ENCODE measurements around the gene MKNK1.

MKNK1 gene

GRCh38 chr1:46556822-46557221 is 47.2 kb downstream of the MKNK1 start:
- Histone ChIP-seq H3K4me3 (no peak overlapping the region), H3K9me3 (ENCODE audit: low read depth, low read length) (no peaks in the 10 kb centered on the region), H3K9ac (ENCODE audit: insufficient read length) (no peak overlapping the region), H3K36me3 (ENCODE audit: insufficient read depth, low read length) (no peaks in the 10 kb centered on the region), H3K27ac (no peak overlapping the region)
- no peak for DNase-seq (ENCODE audit: low read depth, low spot score)
- no peak for TF ChIP-seq EZH2 (IDR thresholded peaks at IDR 0.05)
- TF ChIP-seq POLR2AphosphoS5 (IDR thresholded peaks at IDR 0.05; ENCODE audit: borderline replicate concordance, low read depth, low read length), result no peak
- TF ChIP-seq FOXP2 (optimal IDR thresholded peaks at IDR 0.05; ENCODE audit: control extremely low read depth, extremely low read length, insufficient read depth), result no peak

- no peaks in the 10 kb centered on the region for H3K36me3 ChIP-seq (ENCODE audit: insufficient read depth, low read length)
- no peak overlapping the region for H3K4me3 ChIP-seq
- no peak for DNase-seq (ENCODE audit: low read depth, low spot score)
- no peaks in the 10 kb centered on the region for H3K9me3 ChIP-seq (ENCODE audit: low read depth, low read length)
- no peak overlapping the region for H3K9ac ChIP-seq (ENCODE audit: insufficient read length)
- TF ChIP-seq FOXP2 (optimal IDR thresholded peaks at IDR 0.05; ENCODE audit: control extremely low read depth, extremely low read length, insufficient read depth), result no peak
- no peak for TF ChIP-seq POLR2AphosphoS5 (IDR thresholded peaks at IDR 0.05; ENCODE audit: borderline replicate concordance, low read depth, low read length)
- no peak for TF ChIP-seq EZH2 (IDR thresholded peaks at IDR 0.05)
- H3K27ac ChIP-seq, result no peak overlapping the region
These were observed 48.0 kb downstream of the MKNK1 start for GRCh38 chr1:46555826-46556619.

- H3K9ac ChIP-seq (ENCODE audit: insufficient read length), result no peak overlapping the region
- H3K9me3 ChIP-seq (ENCODE audit: low read depth, low read length), result no peaks in the 10 kb centered on the region
- TF ChIP-seq POLR2AphosphoS5 (IDR thresholded peaks at IDR 0.05; ENCODE audit: borderline replicate concordance, low read depth, low read length), result no peak
- TF ChIP-seq FOXP2 (optimal IDR thresholded peaks at IDR 0.05; ENCODE audit: control extremely low read depth, extremely low read length, insufficient read depth), result no peak
- TF ChIP-seq EZH2 (IDR thresholded peaks at IDR 0.05), result no peak
- no peak for DNase-seq (ENCODE audit: low read depth, low spot score)
- no peaks in the 10 kb centered on the region for H3K36me3 ChIP-seq (ENCODE audit: insufficient read depth, low read length)
- H3K4me3 ChIP-seq, result no peak overlapping the region
- no peak overlapping the region for H3K27ac ChIP-seq
These were observed 49.3 kb downstream of the MKNK1 start for GRCh38 chr1:46554597-46555381.

- no peak for TF ChIP-seq EZH2 (IDR thresholded peaks at IDR 0.05)
- no peak for TF ChIP-seq POLR2AphosphoS5 (IDR thresholded peaks at IDR 0.05; ENCODE audit: borderline replicate concordance, low read depth, low read length)
- Histone ChIP-seq H3K27ac (no peak overlapping the region), H3K36me3 (ENCODE audit: insufficient read depth, low read length) (no peaks in the 10 kb centered on the region), H3K9me3 (ENCODE audit: low read depth, low read length) (no peaks in the 10 kb centered on the region), H3K4me3 (no peak overlapping the region), H3K9ac (ENCODE audit: insufficient read length) (no peak overlapping the region)
- DNase-seq (ENCODE audit: low read depth, low spot score), result no peak
These were observed 49.9 kb downstream of the MKNK1 start for GRCh38 chr1:46554236-46554596.

GRCh38 chr1:46553506-46553905 is 50.6 kb downstream of the MKNK1 start:
- H3K9ac ChIP-seq (ENCODE audit: insufficient read length), result no peak overlapping the region
- DNase-seq (ENCODE audit: low read depth, low spot score), result no peak
- no peak overlapping the region for H3K4me3 ChIP-seq
- H3K27ac ChIP-seq, result no peak overlapping the region
- H3K9me3 ChIP-seq (ENCODE audit: low read depth, low read length), result no peaks in the 10 kb centered on the region
- no peaks in the 10 kb centered on the region for H3K36me3 ChIP-seq (ENCODE audit: insufficient read depth, low read length)
- TF ChIP-seq EZH2 (IDR thresholded peaks at IDR 0.05), result no peak
- TF ChIP-seq POLR2AphosphoS5 (IDR thresholded peaks at IDR 0.05; ENCODE audit: borderline replicate concordance, low read depth, low read length), result no peak
- no peak for TF ChIP-seq FOXP2 (optimal IDR thresholded peaks at IDR 0.05; ENCODE audit: control extremely low read depth, extremely low read length, insufficient read depth)

- TF ChIP-seq FOXP2 (optimal IDR thresholded peaks at IDR 0.05; ENCODE audit: control extremely low read depth, extremely low read length, insufficient read depth), result no peak
- no peak for TF ChIP-seq POLR2AphosphoS5 (IDR thresholded peaks at IDR 0.05; ENCODE audit: borderline replicate concordance, low read depth, low read length)
- TF ChIP-seq EZH2 (IDR thresholded peaks at IDR 0.05), result no peak
- Histone ChIP-seq H3K9me3 (ENCODE audit: low read depth, low read length) (no peaks in the 10 kb centered on the region), H3K36me3 (ENCODE audit: insufficient read depth, low read length) (no peaks in the 10 kb centered on the region), H3K9ac (ENCODE audit: insufficient read length) (no peak overlapping the region), H3K4me3 (no peak overlapping the region), H3K27ac (no peak overlapping the region)
- no peak for DNase-seq (ENCODE audit: low read depth, low spot score)
These were observed 51.5 kb downstream of the MKNK1 start for GRCh38 chr1:46552357-46553237.

GRCh38 chr1:46551597-46552095 is 52.4 kb downstream of the MKNK1 start, which contains the start of gene KNCN:
KNCN (minus strand) TSS chr1:46551647; CDS start chr1:46551215, 432 bp downstream.
- Histone ChIP-seq H3K4me3 (no peak within 1 kb of the TSS), H3K27ac (no peak within 1 kb of the TSS), H3K9me3 (ENCODE audit: low read depth, low read length) (no peaks in the 10 kb centered on the region), H3K9ac (ENCODE audit: insufficient read length) (no peak within 1 kb of the TSS), H3K36me3 (ENCODE audit: insufficient read depth, low read length) (no peaks in the 10 kb centered on the region)
- DNase-seq (ENCODE audit: low read depth, low spot score), result no peak
- TF ChIP-seq EZH2 (IDR thresholded peaks at IDR 0.05) (no peak), FOXP2 (optimal IDR thresholded peaks at IDR 0.05; ENCODE audit: control extremely low read depth, extremely low read length, insufficient read depth) (no peak), POLR2AphosphoS5 (IDR thresholded peaks at IDR 0.05; ENCODE audit: borderline replicate concordance, low read depth, low read length) (no peak)
